GM19455 (cell line): ENCODE data around the gene PACS1.
"Not testable (repeated sequence)": the region's sequence is repeated elsewhere in the genome, so short reads cannot be mapped to it uniquely, and the experiment has no call there.

Source experiments
- ATAC-seq: cut with Tn5 transposase; IDR thresholded peaks from one replicate; pipeline ENCODE4 v1.9.1; 2021; ENCODE audit not compliant: unreplicated experiment

Gene PACS1

GRCh38 chr11:66242095-66242765 is 172.2 kb downstream of the PACS1 start:
- ATAC-seq = no peak

GRCh38 chr11:66243782-66244535 is 173.9 kb downstream of the PACS1 start:
- no peak for ATAC-seq

GRCh38 chr11:66247295-66247694 is 177.2 kb downstream of the PACS1 start:
- no peak for ATAC-seq

GRCh38 chr11:66247801-66248200 is 177.7 kb downstream of the PACS1 start:
- no peak for ATAC-seq

GRCh38 chr11:66248903-66249302 is 178.8 kb downstream of the PACS1 start:
- ATAC-seq = no peak

- no peak for ATAC-seq
Measured at GRCh38 chr11:66251809-66252208, 181.7 kb downstream of the PACS1 start.

- not testable (repeated sequence) for ATAC-seq
Measured at GRCh38 chr11:66253081-66253480, 183.0 kb downstream of the PACS1 start.

- no peak for ATAC-seq
Measured at GRCh38 chr11:66258473-66258893, 188.4 kb downstream of the PACS1 start.

- ATAC-seq = no peak
Measured at GRCh38 chr11:66259225-66259624, 189.2 kb downstream of the PACS1 start.

- ATAC-seq = no peak
Measured at GRCh38 chr11:66259956-66260355, 189.9 kb downstream of the PACS1 start.

GRCh38 chr11:66261578-66261977 is 191.5 kb downstream of the PACS1 start:
- ATAC-seq = no peak

GRCh38 chr11:66262191-66262590 is 192.1 kb downstream of the PACS1 start:
- ATAC-seq = no peak

GRCh38 chr11:66262696-66263095 is 192.6 kb downstream of the PACS1 start:
- no peak for ATAC-seq

- ATAC-seq = no peak
Measured at GRCh38 chr11:66263231-66263630, 193.2 kb downstream of the PACS1 start.

- no peak for ATAC-seq
Measured at GRCh38 chr11:66263785-66264184, 193.7 kb downstream of the PACS1 start.

GRCh38 chr11:66264383-66264782 is 194.3 kb downstream of the PACS1 start:
- ATAC-seq = no peak

- ATAC-seq = no peak
Measured at GRCh38 chr11:66264914-66265313, 194.8 kb downstream of the PACS1 start.

- ATAC-seq = no peak
Measured at GRCh38 chr11:66265531-66266377, 195.7 kb downstream of the PACS1 start.

- ATAC-seq = no peak
Measured at GRCh38 chr11:66266378-66267038, 196.4 kb downstream of the PACS1 start.

GRCh38 chr11:66267039-66267378 is 196.9 kb downstream of the PACS1 start:
- ATAC-seq = no peak
